ENCODE results near the gene SLC25A26. TPM values are rescaled to one million over a fixed set of nuclear protein-coding genes. Genes with fewer than 3 reads are reported as not detected.

Gene SLC25A26
- total RNA-seq, 1 donor from 2014 or later, result 39.0 TPM

DNA sequence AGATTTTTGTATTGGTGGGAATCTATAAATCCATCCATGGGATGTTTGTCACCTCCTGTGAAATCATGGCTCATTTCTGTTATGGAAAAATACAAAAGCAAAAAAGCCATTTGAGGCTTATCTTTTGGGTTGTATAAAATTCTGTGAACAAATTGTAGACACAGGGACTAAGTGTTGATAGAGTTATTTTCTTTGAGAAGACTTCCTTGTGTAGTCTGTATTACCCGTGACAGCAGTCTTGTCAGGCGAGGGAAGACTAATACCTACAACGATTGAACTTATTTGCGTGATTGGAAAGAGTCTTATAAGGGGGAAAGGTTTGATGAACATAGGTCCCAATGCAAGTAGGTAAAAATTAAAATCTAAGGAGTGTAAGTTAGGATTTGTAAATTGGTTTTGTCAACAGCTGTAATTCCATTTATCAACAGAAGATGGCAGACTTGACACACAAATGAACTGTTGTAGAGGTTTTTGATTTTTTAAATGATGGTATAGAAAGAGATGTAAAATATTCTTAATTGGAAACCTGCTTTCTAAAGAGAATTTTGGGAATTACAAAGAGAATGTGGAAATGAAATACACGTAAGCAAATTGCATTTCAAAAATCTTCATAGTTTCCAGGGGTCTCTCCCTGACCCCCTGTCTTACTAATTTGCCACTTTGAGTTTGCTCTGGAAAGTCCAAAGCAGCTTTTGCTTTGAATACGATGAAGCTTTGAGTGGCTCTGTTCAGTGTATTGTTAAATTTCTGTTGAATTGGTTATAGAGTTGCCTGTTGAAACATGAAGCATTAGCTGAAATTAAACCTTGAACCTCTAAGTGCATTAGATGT, 33.2 kb downstream of the SLC25A26 start:
- no peak overlapping the region for H3K4me3 ChIP-seq (ENCODE audit: low read depth, low read length)
- no peaks in the 10 kb centered on the region for H3K27me3 ChIP-seq (ENCODE audit: control insufficient read depth, insufficient read depth, low read length)
- FAIRE-seq (no peak), DNase-seq (ENCODE audit: low read depth) (peak; percentile 52)
- no peaks in the 10 kb centered on the region for H3K36me3 ChIP-seq (ENCODE audit: control insufficient read depth, insufficient read depth, low read length)
- TF ChIP-seq, protein P1, sequence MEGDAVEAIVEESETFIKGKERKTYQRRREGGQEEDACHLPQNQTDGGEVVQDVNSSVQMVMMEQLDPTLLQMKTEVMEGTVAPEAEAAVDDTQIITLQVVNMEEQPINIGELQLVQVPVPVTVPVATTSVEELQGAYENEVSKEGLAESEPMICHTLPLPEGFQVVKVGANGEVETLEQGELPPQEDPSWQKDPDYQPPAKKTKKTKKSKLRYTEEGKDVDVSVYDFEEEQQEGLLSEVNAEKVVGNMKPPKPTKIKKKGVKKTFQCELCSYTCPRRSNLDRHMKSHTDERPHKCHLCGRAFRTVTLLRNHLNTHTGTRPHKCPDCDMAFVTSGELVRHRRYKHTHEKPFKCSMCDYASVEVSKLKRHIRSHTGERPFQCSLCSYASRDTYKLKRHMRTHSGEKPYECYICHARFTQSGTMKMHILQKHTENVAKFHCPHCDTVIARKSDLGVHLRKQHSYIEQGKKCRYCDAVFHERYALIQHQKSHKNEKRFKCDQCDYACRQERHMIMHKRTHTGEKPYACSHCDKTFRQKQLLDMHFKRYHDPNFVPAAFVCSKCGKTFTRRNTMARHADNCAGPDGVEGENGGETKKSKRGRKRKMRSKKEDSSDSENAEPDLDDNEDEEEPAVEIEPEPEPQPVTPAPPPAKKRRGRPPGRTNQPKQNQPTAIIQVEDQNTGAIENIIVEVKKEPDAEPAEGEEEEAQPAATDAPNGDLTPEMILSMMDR (IDR thresholded peaks at IDR 0.05; ENCODE audit: insufficient read depth, low read length, severe bottlenecking), result peak; percentile 40

DNA sequence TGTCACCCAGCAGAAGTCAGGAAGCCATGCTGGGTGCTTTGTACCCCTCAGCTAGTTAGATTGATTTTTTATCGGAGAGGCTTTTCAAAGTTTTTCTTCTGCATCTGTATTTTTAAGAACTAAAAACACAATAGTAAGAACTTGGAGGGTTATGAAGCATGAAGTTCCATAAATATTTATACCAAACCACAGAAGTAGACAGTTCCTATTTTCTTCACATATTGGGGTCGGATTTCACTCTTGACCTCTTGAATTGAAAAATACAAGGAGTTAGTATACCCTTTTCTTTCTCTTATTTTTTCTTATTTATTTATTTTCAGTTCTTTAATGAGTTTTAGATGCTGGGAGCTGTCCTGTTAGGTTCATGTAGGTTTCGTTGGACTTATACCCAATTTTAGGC, 35.1 kb downstream of the SLC25A26 start:
- DNase-seq (ENCODE audit: low read depth) (no peak), FAIRE-seq (no peak)
- Histone ChIP-seq H3K27me3 (ENCODE audit: control insufficient read depth, insufficient read depth, low read length) (no peaks in the 10 kb centered on the region), H3K36me3 (ENCODE audit: control insufficient read depth, insufficient read depth, low read length) (no peaks in the 10 kb centered on the region), H3K4me3 (ENCODE audit: low read depth, low read length) (no peak overlapping the region)
- TF ChIP-seq, protein P1 (IDR thresholded peaks at IDR 0.05; ENCODE audit: insufficient read depth, low read length, severe bottlenecking), result no peak

DNA sequence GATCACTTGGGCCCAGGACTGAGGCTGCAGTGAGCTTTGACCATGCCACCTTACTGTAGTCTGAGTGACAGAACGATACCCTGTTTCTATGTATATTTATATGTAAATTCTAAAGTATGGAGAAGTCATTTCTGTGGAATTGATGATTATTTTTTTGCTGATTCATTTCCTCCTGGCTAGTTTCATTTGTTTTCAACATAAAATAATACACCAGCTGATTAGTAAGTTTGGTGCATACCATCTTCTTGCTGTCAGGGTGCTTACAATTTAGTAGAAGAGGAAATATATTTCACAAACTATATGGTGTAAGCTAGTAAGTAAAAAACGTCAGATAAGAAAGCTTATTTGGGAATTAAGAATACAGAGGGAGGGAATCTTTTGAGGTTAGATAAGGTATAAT, 36.0 kb downstream of the SLC25A26 start:
- no peaks in the 10 kb centered on the region for H3K36me3 ChIP-seq (ENCODE audit: control insufficient read depth, insufficient read depth, low read length)
- no peak for DNase-seq (ENCODE audit: low read depth)
- H3K27me3 ChIP-seq (ENCODE audit: control insufficient read depth, insufficient read depth, low read length), result no peaks in the 10 kb centered on the region
- TF ChIP-seq, protein P1 (IDR thresholded peaks at IDR 0.05; ENCODE audit: insufficient read depth, low read length, severe bottlenecking), result no peak
- FAIRE-seq, result no peak
- H3K4me3 ChIP-seq (ENCODE audit: low read depth, low read length), result no peak overlapping the region

- TF ChIP-seq, protein P1 (IDR thresholded peaks at IDR 0.05; ENCODE audit: insufficient read depth, low read length, severe bottlenecking), result no peak
- H3K36me3 ChIP-seq (ENCODE audit: control insufficient read depth, insufficient read depth, low read length), result no peaks in the 10 kb centered on the region
- FAIRE-seq (no peak), DNase-seq (ENCODE audit: low read depth) (peak; percentile 19)
- no peak overlapping the region for H3K4me3 ChIP-seq (ENCODE audit: low read depth, low read length)
- no peaks in the 10 kb centered on the region for H3K27me3 ChIP-seq (ENCODE audit: control insufficient read depth, insufficient read depth, low read length)
These were observed 38.9 kb downstream of the SLC25A26 start for GRCh38 chr3:66259566-66260255.

DNA sequence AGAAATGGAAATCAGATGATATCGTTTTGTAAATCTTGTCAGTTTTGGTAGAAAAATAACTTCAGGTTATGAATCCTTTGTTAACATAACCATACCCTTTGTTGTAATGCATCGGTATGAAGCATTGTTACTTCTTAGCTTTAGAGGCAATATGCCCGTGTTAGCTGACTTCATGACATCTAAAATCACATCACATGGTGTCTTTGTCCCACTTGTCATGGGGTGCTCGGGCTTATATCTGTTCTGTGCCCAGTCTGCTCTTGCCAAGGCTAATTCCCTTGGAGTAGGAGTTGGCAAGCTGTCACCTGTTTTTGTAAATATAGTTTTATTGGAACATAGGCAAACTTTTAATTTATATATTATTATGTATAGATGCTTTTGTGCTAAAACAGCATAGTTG, 39.6 kb downstream of the SLC25A26 start:
- Histone ChIP-seq H3K27me3 (ENCODE audit: control insufficient read depth, insufficient read depth, low read length) (no peaks in the 10 kb centered on the region), H3K4me3 (ENCODE audit: low read depth, low read length) (no peak overlapping the region), H3K36me3 (ENCODE audit: control insufficient read depth, insufficient read depth, low read length) (no peaks in the 10 kb centered on the region)
- DNase-seq (ENCODE audit: low read depth) (no peak), FAIRE-seq (no peak)
- TF ChIP-seq, protein P1 (IDR thresholded peaks at IDR 0.05; ENCODE audit: insufficient read depth, low read length, severe bottlenecking), result no peak

Data from bronchial epithelial cell (primary cell).